ENCODE results near the gene FBN1. TPM values are rescaled to one million over a fixed set of nuclear protein-coding genes. Genes with fewer than 3 reads are reported as not detected.

FBN1 gene
- total RNA-seq, 2 donors from 2014 or later = 5.5 to 5.9 TPM

DNA sequence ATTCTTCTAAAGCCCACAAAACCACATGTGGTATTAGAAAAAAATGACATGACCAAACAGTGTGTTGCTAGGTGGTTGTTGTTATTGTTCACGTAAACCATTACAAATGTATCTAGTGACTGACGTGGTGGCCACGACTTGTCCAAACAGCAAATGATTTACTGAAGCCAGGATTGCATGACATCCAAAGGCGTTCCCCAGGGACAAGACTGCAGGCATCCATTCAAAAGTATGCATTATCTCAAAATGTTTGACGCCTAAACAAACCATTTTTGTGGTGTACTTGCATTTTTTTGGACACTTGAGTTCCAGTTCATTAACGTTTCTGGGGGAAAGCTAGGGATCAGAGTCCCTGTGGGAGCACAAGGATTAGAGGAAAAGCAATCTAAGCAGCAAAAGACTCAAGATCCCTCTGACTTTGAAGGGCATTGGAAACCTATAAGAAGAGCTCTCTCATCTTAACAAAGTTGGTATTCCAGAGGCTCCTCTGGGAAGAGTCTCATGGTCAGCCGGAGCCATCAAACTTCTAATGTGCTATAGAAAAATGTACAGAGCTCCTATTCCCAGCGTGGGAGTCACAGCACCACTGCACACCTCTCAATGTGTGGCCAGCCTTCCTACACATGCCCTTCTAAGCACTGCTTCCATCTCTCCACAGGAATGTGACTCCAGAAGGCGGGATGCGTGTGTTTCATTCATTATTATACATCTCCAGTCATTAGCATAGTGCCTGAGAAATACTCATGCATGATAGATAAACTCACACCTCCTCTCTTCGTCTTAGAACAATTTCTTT lies 62.9 kb downstream of the FBN1 start:
- no peaks in the 10 kb centered on the region for H3K36me3 Mint-ChIP-seq (ENCODE audit: low read depth)
- 93% methylated on average over 10 to 11 of the region's 11 CpGs for WGBS, 2 experiments (ENCODE audit: insufficient coverage in 1 of 2, insufficient read length in 1 of 2)
- peaks cover 3% of the 10 kb centered on the region for H3K4me1 ChIP-seq (ENCODE audit: control insufficient read depth, insufficient read depth, low read length)
- no peaks in the 10 kb centered on the region for H3K27me3 Mint-ChIP-seq (ENCODE audit: insufficient read depth)
- no peak overlapping the region for H3K27ac ChIP-seq (ENCODE audit: low read depth, low read length)
- no peak overlapping the region for H3K4me3 Mint-ChIP-seq
- H3K9me3 Mint-ChIP-seq = no peaks in the 10 kb centered on the region
- H3K4me1 Mint-ChIP-seq = no peaks in the 10 kb centered on the region
- DNase-seq = no peak
- H3K9me3 ChIP-seq (ENCODE audit: control insufficient read depth, low read length) = no peaks in the 10 kb centered on the region
- no peak overlapping the region for H3K9ac ChIP-seq (ENCODE audit: extremely low read depth, low read length, poor library complexity, severe bottlenecking)
- H3K27ac Mint-ChIP-seq = no peak overlapping the region
- TF ChIP-seq, protein P1, sequence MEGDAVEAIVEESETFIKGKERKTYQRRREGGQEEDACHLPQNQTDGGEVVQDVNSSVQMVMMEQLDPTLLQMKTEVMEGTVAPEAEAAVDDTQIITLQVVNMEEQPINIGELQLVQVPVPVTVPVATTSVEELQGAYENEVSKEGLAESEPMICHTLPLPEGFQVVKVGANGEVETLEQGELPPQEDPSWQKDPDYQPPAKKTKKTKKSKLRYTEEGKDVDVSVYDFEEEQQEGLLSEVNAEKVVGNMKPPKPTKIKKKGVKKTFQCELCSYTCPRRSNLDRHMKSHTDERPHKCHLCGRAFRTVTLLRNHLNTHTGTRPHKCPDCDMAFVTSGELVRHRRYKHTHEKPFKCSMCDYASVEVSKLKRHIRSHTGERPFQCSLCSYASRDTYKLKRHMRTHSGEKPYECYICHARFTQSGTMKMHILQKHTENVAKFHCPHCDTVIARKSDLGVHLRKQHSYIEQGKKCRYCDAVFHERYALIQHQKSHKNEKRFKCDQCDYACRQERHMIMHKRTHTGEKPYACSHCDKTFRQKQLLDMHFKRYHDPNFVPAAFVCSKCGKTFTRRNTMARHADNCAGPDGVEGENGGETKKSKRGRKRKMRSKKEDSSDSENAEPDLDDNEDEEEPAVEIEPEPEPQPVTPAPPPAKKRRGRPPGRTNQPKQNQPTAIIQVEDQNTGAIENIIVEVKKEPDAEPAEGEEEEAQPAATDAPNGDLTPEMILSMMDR (conservative IDR thresholded peaks at IDR 0.05) = no peak
- H3K27me3 ChIP-seq (ENCODE audit: control insufficient read depth, insufficient read depth, low read length, poor library complexity, severe bottlenecking) = no peaks in the 10 kb centered on the region
- no peaks in the 10 kb centered on the region for H3K36me3 ChIP-seq (ENCODE audit: control insufficient read depth, insufficient read depth, low read length)
- H3K4me3 ChIP-seq (ENCODE audit: low read length) = no peak overlapping the region

DNA sequence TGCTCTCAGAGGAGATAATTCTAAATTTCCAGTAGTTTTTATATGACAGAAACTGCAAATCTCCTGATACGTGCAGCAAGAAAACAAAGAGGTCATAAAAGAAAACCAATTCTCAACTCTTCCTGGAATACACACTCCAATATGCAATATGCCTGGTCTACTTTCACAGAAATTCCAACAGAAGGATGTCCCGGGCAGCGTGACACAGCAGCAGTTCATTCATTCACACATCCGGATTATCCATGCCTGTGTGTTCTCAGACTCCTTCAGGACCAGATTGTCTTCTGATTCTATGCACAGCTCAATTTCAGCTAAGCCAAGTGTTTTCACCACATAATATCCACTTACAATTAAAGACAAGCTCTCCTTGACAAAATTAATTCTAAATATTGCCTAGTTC lies 64.3 kb downstream of the FBN1 start:
- H3K9ac ChIP-seq (ENCODE audit: extremely low read depth, low read length, poor library complexity, severe bottlenecking) = no peak overlapping the region
- no peaks in the 10 kb centered on the region for H3K4me1 Mint-ChIP-seq
- H3K27ac ChIP-seq (ENCODE audit: low read depth, low read length) = no peak overlapping the region

DNA sequence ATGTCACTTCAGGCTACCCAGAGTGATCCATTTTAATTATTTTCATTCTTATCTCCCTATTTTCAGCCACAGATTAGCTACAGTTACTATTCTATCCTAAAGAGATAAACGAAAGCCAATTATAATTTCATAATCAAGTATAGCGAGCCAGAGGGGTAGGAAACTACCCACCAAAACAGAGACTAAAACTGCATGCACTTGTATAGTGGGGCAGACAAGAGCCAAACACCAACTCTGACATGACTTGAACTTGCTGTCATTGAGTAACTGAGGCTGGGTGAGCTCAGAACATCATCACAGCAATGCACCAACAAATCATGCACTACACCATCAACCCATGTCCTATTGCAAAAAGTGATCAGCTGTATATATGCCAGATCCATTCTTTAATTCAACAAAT lies 64.8 kb downstream of the FBN1 start:
- Histone ChIP-seq H3K4me3 (ENCODE audit: low read length) (no peak overlapping the region), H3K36me3 (ENCODE audit: control insufficient read depth, insufficient read depth, low read length) (no peaks in the 10 kb centered on the region), H3K27me3 (ENCODE audit: control insufficient read depth, insufficient read depth, low read length, poor library complexity, severe bottlenecking) (no peaks in the 10 kb centered on the region), H3K9ac (ENCODE audit: extremely low read depth, low read length, poor library complexity, severe bottlenecking) (no peak overlapping the region), H3K4me1 (ENCODE audit: control insufficient read depth, insufficient read depth, low read length) (peaks cover 3% of the 10 kb centered on the region), H3K9me3 (ENCODE audit: control insufficient read depth, low read length) (no peaks in the 10 kb centered on the region), H3K27ac (ENCODE audit: low read depth, low read length) (no peak overlapping the region)
- Mint-ChIP-seq H3K27me3 (ENCODE audit: insufficient read depth) (no peaks in the 10 kb centered on the region), H3K9me3 (no peaks in the 10 kb centered on the region), H3K27ac (no peak overlapping the region), H3K4me3 (no peak overlapping the region), H3K4me1 (no peaks in the 10 kb centered on the region), H3K36me3 (ENCODE audit: low read depth) (no peaks in the 10 kb centered on the region)
- WGBS, 2 experiments (ENCODE audit: insufficient coverage in 1 of 2, insufficient read length in 1 of 2) = 84% methylated on average over 2 of the region's 2 CpGs; no CpG with 5 or more reads in 1 of the 2 experiments
- no peak for DNase-seq
- TF ChIP-seq, protein P1 (conservative IDR thresholded peaks at IDR 0.05) = no peak

More for the DNA sequence above, 64.3 kb downstream of the FBN1 start:
- 87 to 88% methylated on average over 4 of the region's 4 CpGs for WGBS, 2 experiments (ENCODE audit: insufficient coverage in 1 of 2, insufficient read length in 1 of 2)
- Histone ChIP-seq H3K27me3 (ENCODE audit: control insufficient read depth, insufficient read depth, low read length, poor library complexity, severe bottlenecking) (no peaks in the 10 kb centered on the region), H3K4me3 (ENCODE audit: low read length) (no peak overlapping the region), H3K36me3 (ENCODE audit: control insufficient read depth, insufficient read depth, low read length) (no peaks in the 10 kb centered on the region), H3K9me3 (ENCODE audit: control insufficient read depth, low read length) (no peaks in the 10 kb centered on the region), H3K4me1 (ENCODE audit: control insufficient read depth, insufficient read depth, low read length) (peaks cover 3% of the 10 kb centered on the region)
- no peaks in the 10 kb centered on the region for H3K36me3 Mint-ChIP-seq (ENCODE audit: low read depth)
- H3K4me3 Mint-ChIP-seq = no peak overlapping the region
- no peaks in the 10 kb centered on the region for H3K9me3 Mint-ChIP-seq
- TF ChIP-seq, protein P1 (conservative IDR thresholded peaks at IDR 0.05) = no peak
- no peaks in the 10 kb centered on the region for H3K27me3 Mint-ChIP-seq (ENCODE audit: insufficient read depth)
- no peak for DNase-seq
- H3K27ac Mint-ChIP-seq = no peak overlapping the region
